ENCODE results near the gene RBP3.

The RBP3 gene

GRCh38 chr10:47348661-47349470 is 703 bp downstream of the RBP3 start:
- H3K4me3 ChIP-seq (ENCODE audit: low read length): no peak overlapping the region
- H3K79me2 ChIP-seq (ENCODE audit: control insufficient read depth, low read length): no peaks in the 10 kb centered on the region
- no peaks in the 10 kb centered on the region for H3K36me3 ChIP-seq (ENCODE audit: control insufficient read depth, low read length)
- H3K9me3 ChIP-seq (ENCODE audit: control insufficient read depth, insufficient read depth, low read length): no peaks in the 10 kb centered on the region
- H3K9me2 ChIP-seq (replicated peaks; ENCODE audit: control insufficient read depth, low read length): no peaks in the 10 kb centered on the region
- H3K4me1 ChIP-seq (ENCODE audit: control insufficient read depth, low read length): no peaks in the 10 kb centered on the region
- no peak overlapping the region for H3K27ac ChIP-seq (ENCODE audit: low read depth, low read length)
- no peaks in the 10 kb centered on the region for H3K27me3 ChIP-seq (ENCODE audit: control insufficient read depth, low read length)
- H3F3A ChIP-seq (ENCODE audit: control insufficient read depth, insufficient read depth): no peaks in the 10 kb centered on the region
- H3K4me2 ChIP-seq (ENCODE audit: low read length): no peak overlapping the region
- no peak for TF ChIP-seq CTCF (IDR thresholded peaks at IDR 0.05; ENCODE audit: low read depth, low read length, poor library complexity, severe bottlenecking)
- TF ChIP-seq EZH2phosphoT487 (IDR thresholded peaks at IDR 0.05; ENCODE audit: borderline replicate concordance, low read length): no peak
- H4K20me1 ChIP-seq (ENCODE audit: control insufficient read depth, insufficient read depth, low read depth, low read length): no peaks in the 10 kb centered on the region

GRCh38 chr10:47349516-47349915 is 1.4 kb downstream of the RBP3 start:
- Histone ChIP-seq H3K36me3 (ENCODE audit: control insufficient read depth, low read length) (no peaks in the 10 kb centered on the region), H3K27me3 (ENCODE audit: control insufficient read depth, low read length) (no peaks in the 10 kb centered on the region), H3K4me2 (ENCODE audit: low read length) (no peak overlapping the region), H4K20me1 (ENCODE audit: control insufficient read depth, insufficient read depth, low read depth, low read length) (no peaks in the 10 kb centered on the region), H3F3A (ENCODE audit: control insufficient read depth, insufficient read depth) (no peaks in the 10 kb centered on the region), H3K27ac (ENCODE audit: low read depth, low read length) (no peak overlapping the region), H3K9me2 (replicated peaks; ENCODE audit: control insufficient read depth, low read length) (no peaks in the 10 kb centered on the region), H3K79me2 (ENCODE audit: control insufficient read depth, low read length) (no peaks in the 10 kb centered on the region), H3K4me3 (ENCODE audit: low read length) (no peak overlapping the region), H3K4me1 (ENCODE audit: control insufficient read depth, low read length) (no peaks in the 10 kb centered on the region), H3K9me3 (ENCODE audit: control insufficient read depth, insufficient read depth, low read length) (no peaks in the 10 kb centered on the region)
- TF ChIP-seq EZH2phosphoT487 (IDR thresholded peaks at IDR 0.05; ENCODE audit: borderline replicate concordance, low read length) (no peak), CTCF (IDR thresholded peaks at IDR 0.05; ENCODE audit: low read depth, low read length, poor library complexity, severe bottlenecking) (no peak)

GRCh38 chr10:47349941-47350371 is 1.8 kb downstream of the RBP3 start:
- H3K27me3 ChIP-seq (ENCODE audit: control insufficient read depth, low read length): no peaks in the 10 kb centered on the region
- H3K27ac ChIP-seq (ENCODE audit: low read depth, low read length): no peak overlapping the region
- no peaks in the 10 kb centered on the region for H3K4me1 ChIP-seq (ENCODE audit: control insufficient read depth, low read length)
- H3K9me2 ChIP-seq (replicated peaks; ENCODE audit: control insufficient read depth, low read length): no peaks in the 10 kb centered on the region
- no peaks in the 10 kb centered on the region for H4K20me1 ChIP-seq (ENCODE audit: control insufficient read depth, insufficient read depth, low read depth, low read length)
- H3K9me3 ChIP-seq (ENCODE audit: control insufficient read depth, insufficient read depth, low read length): no peaks in the 10 kb centered on the region
- no peaks in the 10 kb centered on the region for H3F3A ChIP-seq (ENCODE audit: control insufficient read depth, insufficient read depth)
- no peak for TF ChIP-seq EZH2phosphoT487 (IDR thresholded peaks at IDR 0.05; ENCODE audit: borderline replicate concordance, low read length)
- no peak for TF ChIP-seq CTCF (IDR thresholded peaks at IDR 0.05; ENCODE audit: low read depth, low read length, poor library complexity, severe bottlenecking)
- no peak overlapping the region for H3K4me2 ChIP-seq (ENCODE audit: low read length)
- no peaks in the 10 kb centered on the region for H3K79me2 ChIP-seq (ENCODE audit: control insufficient read depth, low read length)
- H3K4me3 ChIP-seq (ENCODE audit: low read length): no peak overlapping the region
- no peaks in the 10 kb centered on the region for H3K36me3 ChIP-seq (ENCODE audit: control insufficient read depth, low read length)

All from DOHH2 (cell line).